Left lung (tissue), 10 donors: ENCODE data around the gene PSPN. TPM values are rescaled to one million over a fixed set of nuclear protein-coding genes. Genes with fewer than 3 reads are reported as not detected.
"Not testable (repeated sequence)": the region's sequence is repeated elsewhere in the genome, so short reads cannot be mapped to it uniquely, and the experiment has no call there.

Experiments
- ATAC-seq: fragments of 200-7000 bp; cut with Tn5 transposase; one replicate; pipeline ENCODE4 v1.9.1; 2020; ENCODE audit warnings: moderate library complexity
- DNase-seq, 4 donors: peaks; one replicate each; pipeline ENCODE4 v3.0.0-alpha.2; 2013 to 2020
- H3K27ac ChIP-seq, 2 donors: fragments of 200-600 bp; sonication (generic) in 1 of 2; one replicate each; pipeline versions ENCODE4 v1.5.0 to v1.8.0; 2020 to 2021
- H3K27me3 ChIP-seq, 2 donors: fragments of 200-600 bp; sonication (generic) in 1 of 2; one replicate each; pipeline versions ENCODE4 v1.5.0 to v1.8.0; 2020 to 2021
- H3K36me3 ChIP-seq, 2 donors: fragments of 200-600 bp; sonication (generic) in 1 of 2; one replicate each; pipeline versions ENCODE4 v1.5.0 to v1.8.0; 2020 to 2021
- H3K4me1 ChIP-seq, 2 donors: fragments of 200-600 bp; one replicate each; pipeline ENCODE4 v1.8.0; 2021
- H3K4me3 ChIP-seq, 2 donors: fragments of 200-600 bp; sonication (generic) in 1 of 2; one replicate each; pipeline versions ENCODE4 v1.5.0 to v1.8.0; 2020 to 2021; ENCODE audit warnings: mild to moderate bottlenecking in 1 of 2
- H3K9me3 ChIP-seq, 2 donors: fragments of 200-600 bp; sonication (generic) in 1 of 2; one replicate each; pipeline versions ENCODE4 v1.5.0 to v1.8.0; 2020 to 2021
- CTCF ChIP-seq, 2 donors: fragments of 200-600 bp; sonication (generic) in 1 of 2; IDR thresholded peaks; one replicate each; pipeline versions ENCODE4 v1.5.0 to v1.8.0; 2021; ENCODE audit warnings: antibody characterized with exemption in 2 of 2
- intact Hi-C, 2 donors: fragments of 100-400 bp; cut with DNase I; formaldehyde crosslinking; loops; one replicate each; pipeline versions ENCODE4 v1.11.2 to v1.14.2; 2022
- polyA plus RNA-seq, 6 donors: library from polyadenylated mRNA; unstranded; fragments of 120-200 nt; gene quantifications; one replicate each; pipeline ENCODE4 v1.2.1, GENCODE V29; 2013; ENCODE audit not compliant: insufficient read length in 6 of 6
- total RNA-seq, 2 donors: library from RNA; stranded (reverse); fragmentation: NEBNext Ultra II Directional; extraction: Animal tissue kit (Norgen Biotek cat#: 25700); gene quantifications; one replicate each; pipeline ENCODE4 v1.2.1, GENCODE V29; 2021
- donor health status: DM: no; HTN: yes; CAD: no.
- donor health status: DM: no; HTN: no; CAD: no.

Gene PSPN
- total and polyA plus RNA-seq, 8 donors, result 1.8 to 2.7 (median 2.3) TPM

GRCh38 chr19:6373096-6373812 lies 2.5 kb downstream of the PSPN start:
- DNase-seq, result peak; percentile 97 to 100 (median 100)

GRCh38 chr19:6372594-6373095 lies 3.1 kb downstream of the PSPN start, which contains the start of gene ALKBH7:
Gene ALKBH7 (plus strand): TSS chr19:6372794. CDS start chr19:6372821, 27 bp downstream.
- peak; percentile 95 to 100 (median 100) for DNase-seq
- intact Hi-C loops, result no loop called here
- peaks cover 3 to 12% of the 10 kb centered on the region in 2 donors for H3K4me1 ChIP-seq
- H3K9me3 ChIP-seq, result no peaks in the 10 kb centered on the region
- no peak for TF ChIP-seq CTCF (IDR thresholded peaks at IDR 0.05)
- peaks cover 0 to 33% of the 10 kb centered on the region in 2 donors for H3K36me3 ChIP-seq
- H3K27ac ChIP-seq, result peak within 1 kb of the TSS; percentile 97
- H3K27me3 ChIP-seq, result no peaks in the 10 kb centered on the region
- peak within 1 kb of the TSS; percentile 71 to 93 for H3K4me3 ChIP-seq
- ATAC-seq, result peak; percentile 91

More at GRCh38 chr19:6373096-6373812, 2.5 kb downstream of the PSPN start:
- ATAC-seq, result peak; percentile 88
- peak overlapping the region; percentile 97 for H3K27ac ChIP-seq
- H3K4me3 ChIP-seq, result peak overlapping the region; percentile 71 to 93
- H3K36me3 ChIP-seq, result peaks cover 0 to 30% of the 10 kb centered on the region in 2 donors
- no peaks in the 10 kb centered on the region for H3K9me3 ChIP-seq
- no peaks in the 10 kb centered on the region for H3K27me3 ChIP-seq
- intact Hi-C loops, result no loop called here
- H3K4me1 ChIP-seq, result peaks cover 3 to 12% of the 10 kb centered on the region in 2 donors
- no peak for TF ChIP-seq CTCF (IDR thresholded peaks at IDR 0.05)

- H3K36me3 ChIP-seq, result peaks cover 0 to 61% of the 10 kb centered on the region in 2 donors
- H3K4me3 ChIP-seq, result no peak overlapping the region
- no peak overlapping the region for H3K27ac ChIP-seq
- no peaks in the 10 kb centered on the region for H3K27me3 ChIP-seq
- no peak for TF ChIP-seq CTCF (IDR thresholded peaks at IDR 0.05)
- peaks cover 10 to 21% of the 10 kb centered on the region in 2 donors for H3K4me1 ChIP-seq
- no peak for ATAC-seq
- no peak for DNase-seq
- intact Hi-C loops, result no loop called here
- H3K9me3 ChIP-seq, result no peaks in the 10 kb centered on the region
Measured at GRCh38 chr19:6364353-6364752, 11.4 kb downstream of the PSPN start.

- Histone ChIP-seq H3K36me3 (peaks cover 0 to 41% of the 10 kb centered on the region in 2 donors), H3K4me3 (peak overlapping the region; percentile 88 to 92), H3K27me3 (no peaks in the 10 kb centered on the region), H3K4me1 (peaks cover 10 to 21% of the 10 kb centered on the region in 2 donors), H3K9me3 (no peaks in the 10 kb centered on the region), H3K27ac (peak overlapping the region; percentile 80 to 86)
- no peak for TF ChIP-seq CTCF (IDR thresholded peaks at IDR 0.05)
- intact Hi-C loops, result no loop called here
- no peak for DNase-seq
- no peak for ATAC-seq
Measured at GRCh38 chr19:6362351-6362801, 13.4 kb downstream of the PSPN start.

- intact Hi-C loops, result no loop called here
- ATAC-seq, result peak; percentile 28
Measured at GRCh38 chr19:6362027-6362350, 13.7 kb downstream of the PSPN start.

GRCh38 chr19:6360857-6361216 lies 14.9 kb downstream of the PSPN start:
- ATAC-seq, H3K27me3 ChIP-seq, DNase-seq, intact Hi-C loops, H3K9me3 ChIP-seq: not testable (repeated sequence)
- Histone ChIP-seq H3K36me3 (peaks cover 0 to 26% of the 10 kb centered on the region in 2 donors), H3K4me1 (peaks cover 10 to 21% of the 10 kb centered on the region in 2 donors), H3K27ac (peak overlapping the region; percentile 23 to 86), H3K4me3 (peak overlapping the region; percentile 88 to 92)

More at GRCh38 chr19:6362027-6362350, 13.7 kb downstream of the PSPN start:
- H3K36me3 ChIP-seq, result peaks cover 0 to 38% of the 10 kb centered on the region in 2 donors
- no peaks in the 10 kb centered on the region for H3K9me3 ChIP-seq
- H3K4me3 ChIP-seq, result peak overlapping the region; percentile 88 to 92
- no peaks in the 10 kb centered on the region for H3K27me3 ChIP-seq
- H3K27ac ChIP-seq, result peak overlapping the region; percentile 80 to 86
- H3K4me1 ChIP-seq, result peaks cover 10 to 21% of the 10 kb centered on the region in 2 donors
- DNase-seq, result peak in 1 of 4 donors; percentile 35
- TF ChIP-seq CTCF (IDR thresholded peaks at IDR 0.05), result no peak

- DNase-seq, intact Hi-C loops, H3K27me3 ChIP-seq, ATAC-seq, H3K27ac ChIP-seq, H3K9me3 ChIP-seq, H3K4me3 ChIP-seq: not testable (repeated sequence)
- H3K36me3 ChIP-seq, result peaks cover 0 to 22% of the 10 kb centered on the region in 2 donors
- peaks cover 10 to 21% of the 10 kb centered on the region in 2 donors for H3K4me1 ChIP-seq
Measured at GRCh38 chr19:6360445-6360844, 15.3 kb downstream of the PSPN start.
